Regular cardiac myocyte (primary cell): Measurements from ENCODE around the gene LGALS9. TPM values are rescaled to one million over a fixed set of nuclear protein-coding genes. Genes with fewer than 3 reads are reported as not detected.

ENCODE experiments used
- total RNA-seq: library from RNA; depleted of rRNA; stranded (reverse); fragments of >200 nt; gene quantifications from 2 replicates; pipeline ENCODE4 v1.2.3, GENCODE V29; 2014

LGALS9 gene
- total RNA-seq, result 1.2 and 2.5 TPM in 2 replicates

DNA sequence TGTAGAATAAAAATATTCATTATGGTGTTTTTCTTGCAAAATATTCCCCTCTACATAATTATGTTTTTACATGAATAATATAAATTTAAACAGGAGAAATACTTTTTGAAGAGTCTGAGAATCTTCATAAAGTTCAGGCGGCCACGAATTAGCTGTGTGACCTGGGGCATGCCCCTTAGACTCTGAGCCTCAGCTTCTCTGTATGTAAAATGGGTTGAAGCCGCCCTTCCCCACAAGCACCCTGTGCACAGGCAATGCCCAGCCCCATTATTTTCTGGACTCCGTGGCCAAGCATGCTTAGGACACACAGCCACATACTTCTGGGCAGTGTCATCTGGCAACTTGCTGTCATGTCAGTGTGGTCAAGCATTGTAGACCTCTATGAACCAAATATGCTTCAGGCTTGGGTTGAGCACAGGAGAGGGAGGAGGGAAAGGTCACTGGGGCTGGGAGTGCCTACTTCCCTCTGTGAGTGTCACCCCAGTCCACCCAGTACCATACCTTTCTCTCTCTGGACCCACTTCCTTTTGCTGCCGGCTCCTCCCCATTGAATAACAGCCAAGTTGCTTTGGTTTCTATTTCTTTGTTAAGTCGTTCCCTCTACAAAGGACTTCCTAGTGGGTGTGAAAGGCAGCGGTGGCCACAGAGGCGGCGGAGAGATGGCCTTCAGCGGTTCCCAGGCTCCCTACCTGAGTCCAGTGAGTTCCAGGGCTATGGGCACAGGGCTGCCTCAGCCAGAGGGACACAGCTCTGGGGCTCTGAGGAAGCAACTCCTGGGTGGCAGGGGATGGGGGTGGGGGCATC, at the start of gene LGALS9:
Gene LGALS9, plus strand, starts transcription at position 582 of the 804 bp plus-strand sequence. Its CDS starts 78 bp downstream, at position 660.

Other genes starting within 250 kb of the LGALS9 start
- 26.3 and 38.3 TPM in 2 replicates for gene KSR1, start 174.7 kb upstream of the LGALS9 start, total RNA-seq
- gene NOS2, start 169.3 kb downstream of the LGALS9 start, total RNA-seq, result under 0.01 TPM in 1 of 2 replicates, not detected in the other